Left lung (tissue), 10 donors: ENCODE measurements around the gene RPS6KA4. TPM values are rescaled to one million over a fixed set of nuclear protein-coding genes. Genes with fewer than 3 reads are reported as not detected.

Experiments used
- ATAC-seq: fragments of 200-7000 bp; cut with Tn5 transposase; one replicate; pipeline ENCODE4 v1.9.1; 2020; ENCODE audit warnings: moderate library complexity
- DNase-seq, 4 donors: peaks; one replicate each; pipeline ENCODE4 v3.0.0-alpha.2; 2013 to 2020
- H3K27ac ChIP-seq, 2 donors: fragments of 200-600 bp; sonication (generic) in 1 of 2; one replicate each; pipeline versions ENCODE4 v1.5.0 to v1.8.0; 2020 to 2021
- H3K27me3 ChIP-seq, 2 donors: fragments of 200-600 bp; sonication (generic) in 1 of 2; one replicate each; pipeline versions ENCODE4 v1.5.0 to v1.8.0; 2020 to 2021
- H3K36me3 ChIP-seq, 2 donors: fragments of 200-600 bp; sonication (generic) in 1 of 2; one replicate each; pipeline versions ENCODE4 v1.5.0 to v1.8.0; 2020 to 2021
- H3K4me1 ChIP-seq, 2 donors: fragments of 200-600 bp; one replicate each; pipeline ENCODE4 v1.8.0; 2021
- H3K4me3 ChIP-seq, 2 donors: fragments of 200-600 bp; sonication (generic) in 1 of 2; one replicate each; pipeline versions ENCODE4 v1.5.0 to v1.8.0; 2020 to 2021; ENCODE audit warnings: mild to moderate bottlenecking in 1 of 2
- H3K9me3 ChIP-seq, 2 donors: fragments of 200-600 bp; sonication (generic) in 1 of 2; one replicate each; pipeline versions ENCODE4 v1.5.0 to v1.8.0; 2020 to 2021
- CTCF ChIP-seq, 2 donors: fragments of 200-600 bp; sonication (generic) in 1 of 2; IDR thresholded peaks; one replicate each; pipeline versions ENCODE4 v1.5.0 to v1.8.0; 2021; ENCODE audit warnings: antibody characterized with exemption in 2 of 2
- intact Hi-C, 2 donors: fragments of 100-400 bp; cut with DNase I; formaldehyde crosslinking; loops; one replicate each; pipeline versions ENCODE4 v1.11.2 to v1.14.2; 2022
- polyA plus RNA-seq, 6 donors: library from polyadenylated mRNA; unstranded; fragments of 120-200 nt; gene quantifications; one replicate each; pipeline ENCODE4 v1.2.1, GENCODE V29; 2013; ENCODE audit not compliant: insufficient read length in 6 of 6
- total RNA-seq, 2 donors: library from RNA; stranded (reverse); fragmentation: NEBNext Ultra II Directional; extraction: Animal tissue kit (Norgen Biotek cat#: 25700); gene quantifications; one replicate each; pipeline ENCODE4 v1.2.1, GENCODE V29; 2021
- donor health status: DM: no; HTN: yes; CAD: no.
- donor health status: DM: no; HTN: no; CAD: no.

The RPS6KA4 gene
- total and polyA plus RNA-seq, 8 donors, result 10.6 to 57.6 (median 14.1) TPM

GRCh38 chr11:64372802-64373597 is 14.0 kb downstream of the RPS6KA4 start:
- DNase-seq (no peak), ATAC-seq (no peak)
- no peak overlapping the region for H3K27ac ChIP-seq
- H3K4me1 ChIP-seq, result no peaks in the 10 kb centered on the region
- no peaks in the 10 kb centered on the region for H3K9me3 ChIP-seq
- no peak overlapping the region for H3K4me3 ChIP-seq
- peaks cover 0 to 43% of the 10 kb centered on the region in 2 donors for H3K36me3 ChIP-seq
- H3K27me3 ChIP-seq, result no peaks in the 10 kb centered on the region
- intact Hi-C loops, result no loop called here
- no peak for TF ChIP-seq CTCF (IDR thresholded peaks at IDR 0.05)

GRCh38 chr11:64373598-64373974 is 14.6 kb downstream of the RPS6KA4 start:
- ATAC-seq (no peak), DNase-seq (no peak)
- intact Hi-C loops, result no loop called here
- peaks cover 0 to 3% of the 10 kb centered on the region in 2 donors for H3K27me3 ChIP-seq
- peaks cover 0 to 37% of the 10 kb centered on the region in 2 donors for H3K36me3 ChIP-seq
- H3K4me3 ChIP-seq, result no peak overlapping the region
- no peaks in the 10 kb centered on the region for H3K4me1 ChIP-seq
- no peak overlapping the region for H3K27ac ChIP-seq
- H3K9me3 ChIP-seq, result no peaks in the 10 kb centered on the region
- no peak for TF ChIP-seq CTCF (IDR thresholded peaks at IDR 0.05)

GRCh38 chr11:64376071-64376470 is 17.1 kb downstream of the RPS6KA4 start:
- peaks cover 0 to 12% of the 10 kb centered on the region in 2 donors for H3K36me3 ChIP-seq
- no peaks in the 10 kb centered on the region for H3K4me1 ChIP-seq
- intact Hi-C loops, result no loop called here
- DNase-seq (no peak), ATAC-seq (no peak)
- TF ChIP-seq CTCF (IDR thresholded peaks at IDR 0.05), result no peak
- H3K27ac ChIP-seq, result no peak overlapping the region
- H3K9me3 ChIP-seq, result no peaks in the 10 kb centered on the region
- H3K4me3 ChIP-seq, result no peak overlapping the region
- H3K27me3 ChIP-seq, result peaks cover 0 to 19% of the 10 kb centered on the region in 2 donors

- TF ChIP-seq CTCF (IDR thresholded peaks at IDR 0.05), result no peak
- no peak for DNase-seq
- intact Hi-C loops, result no loop called here
- Histone ChIP-seq H3K4me1 (no peaks in the 10 kb centered on the region), H3K36me3 (no peaks in the 10 kb centered on the region), H3K27me3 (peaks cover 0 to 37% of the 10 kb centered on the region in 2 donors), H3K4me3 (no peak overlapping the region), H3K27ac (no peak overlapping the region), H3K9me3 (no peaks in the 10 kb centered on the region)
- ATAC-seq, result no peak
Measured at GRCh38 chr11:64378335-64378880, 19.4 kb downstream of the RPS6KA4 start.

- Histone ChIP-seq H3K4me1 (no peaks in the 10 kb centered on the region), H3K36me3 (no peaks in the 10 kb centered on the region), H3K4me3 (no peak overlapping the region), H3K9me3 (no peaks in the 10 kb centered on the region), H3K27me3 (peaks cover 0 to 41% of the 10 kb centered on the region in 2 donors), H3K27ac (no peak overlapping the region)
- DNase-seq (no peak), ATAC-seq (no peak)
- no peak for TF ChIP-seq CTCF (IDR thresholded peaks at IDR 0.05)
- intact Hi-C loops, result no loop called here
Measured at GRCh38 chr11:64379160-64379559, 20.2 kb downstream of the RPS6KA4 start.
